T-cell (primary cell): Measurements from ENCODE around the gene NUP58. TPM values are rescaled to one million over a fixed set of nuclear protein-coding genes. Genes with fewer than 3 reads are reported as not detected.

ENCODE experiments used
- ATAC-seq, 4 experiments: fragments of 200-7000 bp in 3 of 4; fragments of 150-1000 bp in 1 of 4; cut with Tn5 transposase; replicated peaks in 1 of 4; 1 replicate in 3 of 4; 2 replicates in 1 of 4; pipeline ENCODE4 v1.10.0; 2021; ENCODE audit warnings: moderate library complexity in 3 of 4, mild to moderate bottlenecking in 2 of 4, moderate number of reproducible peaks in 1 of 4
- CTCF ChIA-PET, 2 donors: fragments of 300-600 bp; sonication (Branson Sonifier 250); formaldehyde crosslinking; loops; one replicate each; lab custom pipeline; 2022; ENCODE audit warnings: antibody characterized with exemption in 2 of 2; lab: Charles Lee
- POLR2A ChIA-PET, 2 donors: fragments of 300-600 bp; sonication (Branson Sonifier 250); formaldehyde crosslinking; loops; one replicate each; lab custom pipeline; 2022; ENCODE audit warnings: antibody characterized with exemption in 2 of 2; lab: Charles Lee
- DNase-seq, 35 experiments: peaks; one replicate each; pipeline versions ENCODE4 v3.0.0 to v3.0.0-alpha.2; 2013 to 2023
- H3K27ac ChIP-seq: one replicate; pipeline ENCODE4 v1.5.1; 2013; ENCODE audit warnings: low read length
- H3K27me3 ChIP-seq, 2 experiments: replicated peaks in 1 of 2; 1 replicate in 1 of 2; 2 replicates in 1 of 2; pipeline versions ENCODE4 v1.6.1 to v1.7.0; 2013; ENCODE audit warnings: low read length in 1 of 2, mixed read lengths in 1 of 2; ENCODE audit not compliant: control insufficient read depth in 2 of 2, insufficient read depth in 2 of 2; ENCODE audit errors: extremely low read depth in 1 of 2
- H3K36me3 ChIP-seq, 2 donors: 1 replicate in 1 of 2; 2 replicates in 1 of 2; pipeline versions ENCODE4 v1.6.1 to v1.7.0; 2013; ENCODE audit warnings: low read length in 1 of 2; ENCODE audit not compliant: control insufficient read depth in 2 of 2, insufficient read depth in 1 of 2; ENCODE audit errors: extremely low read depth in 1 of 2
- H3K4me1 ChIP-seq, 2 experiments: 1 replicate in 1 of 2; 2 replicates in 1 of 2; pipeline versions ENCODE4 v1.6.1 to v1.7.0; 2013; ENCODE audit warnings: low read length in 2 of 2, mixed read lengths in 1 of 2; ENCODE audit not compliant: insufficient read depth in 2 of 2, control insufficient read depth in 1 of 2; ENCODE audit errors: extremely low read depth in 1 of 2
- H3K4me3 ChIP-seq, 2 donors: 1 replicate in 1 of 2; 2 replicates in 1 of 2; pipeline versions ENCODE4 v1.5.1 to v1.7.0; 2013; ENCODE audit warnings: mild to moderate bottlenecking in 2 of 2, low read length in 1 of 2, moderate library complexity in 1 of 2; ENCODE audit not compliant: control insufficient read depth in 1 of 2; ENCODE audit errors: extremely low read depth in 1 of 2
- H3K9me3 ChIP-seq: 2 replicates; pipeline ENCODE4 v1.7.0; 2013
- H3K27ac Mint-ChIP-seq, 2 donors: one replicate each; pipeline ENCODE4 v1.8.0; 2020 to 2021; ENCODE audit warnings: mild to moderate bottlenecking in 2 of 2, mixed read lengths in 2 of 2
- H3K27me3 Mint-ChIP-seq, 2 donors: one replicate each; pipeline ENCODE4 v1.8.0; 2021 to 2022; ENCODE audit warnings: mixed read lengths in 2 of 2
- H3K36me3 Mint-ChIP-seq: one replicate; pipeline ENCODE4 v1.8.0; 2021; ENCODE audit warnings: mixed read lengths
- H3K4me1 Mint-ChIP-seq, 3 donors: one replicate each; pipeline ENCODE4 v1.8.0; 2020 to 2022; ENCODE audit warnings: mixed read lengths in 3 of 3, mild to moderate bottlenecking in 1 of 3
- H3K4me3 Mint-ChIP-seq, 3 donors: one replicate each; pipeline ENCODE4 v1.8.0; 2020 to 2022; ENCODE audit warnings: mild to moderate bottlenecking in 3 of 3, mixed read lengths in 3 of 3, moderate library complexity in 3 of 3
- H3K9me3 Mint-ChIP-seq, 3 donors: one replicate each; pipeline ENCODE4 v1.8.0; 2020 to 2022; ENCODE audit warnings: mixed read lengths in 3 of 3
- WGBS: methylation state at CpG from one replicate; pipeline ENCODE4 v1.1.5; 2013; ENCODE audit warnings: missing lambda C conversion rate; ENCODE audit not compliant: insufficient coverage; 5-methylcytosine and 5-hydroxymethylcytosine counted together
- total RNA-seq, 35 experiments: library from RNA in 6 of 35; stranded (reverse) in 6 of 35; fragments of 120-200 nt in 1 of 35; gene quantifications; one replicate each; pipeline versions ENCODE4 v1.2.1 to v1.2.4 and lab custom pipeline; 2013 to 2026

Gene NUP58
- total RNA-seq (10 to 100 TPM; 33.2 to 59.1 (median 37.3) TPM), total RNA-seq (lab: John Stamatoyannopoulos, UW) (68.6 to 413 (median 142) reads per million in 29 experiments)
- 40.4 TPM for total RNA-seq (2013)

- DNase-seq (peak; percentile 83 to 97 (median 92)), ATAC-seq (peak; percentile 98 to 100 (median 99))
- peaks cover 34 to 44% (median 40%) of the 10 kb centered on the region in 3 donors for H3K4me1 Mint-ChIP-seq
- H3K27ac ChIP-seq: peak within 1 kb of the TSS; percentile 93
- peak within 1 kb of the TSS; percentile 83 to 91 for H3K4me3 ChIP-seq
- peaks cover 12 to 16% of the 10 kb centered on the region in 2 experiments for H3K4me1 ChIP-seq
- H3K36me3 Mint-ChIP-seq: peaks cover 8% of the 10 kb centered on the region
- peaks cover 2 to 8% of the 10 kb centered on the region in 2 experiments for H3K27me3 ChIP-seq
- peaks cover 5 to 6% of the 10 kb centered on the region in 2 donors for H3K27me3 Mint-ChIP-seq
- no peaks in the 10 kb centered on the region for H3K9me3 Mint-ChIP-seq
- WGBS: under 1% methylated on average over 60 of the region's 64 CpGs
- H3K36me3 ChIP-seq: peaks cover 0 to 10% of the 10 kb centered on the region in 2 donors
- H3K4me3 Mint-ChIP-seq: peak within 1 kb of the TSS; percentile 88 to 91 (median 89)
- POLR2A ChIA-PET: interaction anchor here (0.6 to 1.2 kb wide), 5 partner anchors 9 to 987 kb away, joined by 3 to 8 read pairs (median 6); partner anchors contain the start of gene MTMR6 (in 1 of the 2)
- no peaks in the 10 kb centered on the region for H3K9me3 ChIP-seq
- CTCF ChIA-PET: interaction anchor here in 1 of 2 donors (1.0 to 3.6 kb wide), 2 partner anchors 14 kb away, joined by 3 to 13 read pairs; partner anchors contain the start of gene MTMR6
- peak within 1 kb of the TSS; percentile 93 to 94 for H3K27ac Mint-ChIP-seq
Measured at GRCh38 chr13:25301347-25302113, at the start of gene NUP58. NUP58 (plus strand) TSS chr13:25301625; CDS start chr13:25301774, 149 bp downstream.

DNA sequence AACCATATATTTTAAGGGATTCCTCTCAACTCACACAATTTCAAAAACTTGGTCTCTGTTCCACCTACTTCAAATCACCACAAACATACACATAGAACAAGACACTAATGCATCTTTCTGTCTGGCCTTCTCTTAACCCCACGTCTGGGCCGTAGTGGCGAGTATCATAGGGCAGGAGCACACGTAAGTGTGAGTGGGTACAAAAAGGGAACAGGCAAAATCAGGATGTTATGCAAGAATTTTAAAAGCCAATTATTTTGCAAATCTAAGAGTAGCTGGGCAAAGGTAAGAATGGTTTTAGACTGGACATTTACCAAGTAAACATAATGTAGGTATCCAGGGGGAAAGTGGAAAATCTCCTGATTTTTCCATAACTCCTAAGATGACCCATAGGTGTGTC lies 49.2 kb upstream of the NUP58 start:
- Histone ChIP-seq H3K27ac (no peak overlapping the region), H3K9me3 (no peaks in the 10 kb centered on the region), H3K36me3 (peaks cover 13 to 59% of the 10 kb centered on the region in 2 donors), H3K4me1 (no peaks in the 10 kb centered on the region), H3K27me3 (no peaks in the 10 kb centered on the region), H3K4me3 (no peak overlapping the region)
- 100% methylated on average over 4 of the region's 4 CpGs for WGBS
- Mint-ChIP-seq H3K4me3 (no peak overlapping the region), H3K36me3 (peaks cover 47% of the 10 kb centered on the region), H3K27me3 (no peaks in the 10 kb centered on the region), H3K4me1 (no peaks in the 10 kb centered on the region), H3K27ac (no peak overlapping the region), H3K9me3 (no peaks in the 10 kb centered on the region)
- CTCF ChIA-PET: no interaction called here
- POLR2A ChIA-PET: interaction anchor here in 1 of 2 donors (0.7 kb wide), 1 partner anchor 470 kb away, joined by 3 read pairs; no protein-coding TSS in a partner anchor
- DNase-seq: no peak
- ATAC-seq: no peak

GRCh38 chr13:25252752-25253151 lies 48.7 kb upstream of the NUP58 start:
- no peaks in the 10 kb centered on the region for H3K9me3 Mint-ChIP-seq
- no peak for ATAC-seq
- H3K36me3 Mint-ChIP-seq: peaks cover 51% of the 10 kb centered on the region
- no peaks in the 10 kb centered on the region for H3K9me3 ChIP-seq
- H3K4me3 Mint-ChIP-seq: no peak overlapping the region
- H3K27ac ChIP-seq: no peak overlapping the region
- WGBS: no CpG with 5 or more reads among the region's 2 CpGs
- H3K27ac Mint-ChIP-seq: no peak overlapping the region
- H3K4me1 Mint-ChIP-seq: no peaks in the 10 kb centered on the region
- no peak overlapping the region for H3K4me3 ChIP-seq
- H3K27me3 ChIP-seq: no peaks in the 10 kb centered on the region
- ChIA-PET CTCF (no interaction called here), POLR2A (interaction anchor here (0.7 to 1.0 kb wide), 2 partner anchors 54 to 471 kb away, joined by 3 read pairs; no protein-coding TSS in a partner anchor)
- H3K27me3 Mint-ChIP-seq: no peaks in the 10 kb centered on the region
- H3K36me3 ChIP-seq: peaks cover 13 to 63% of the 10 kb centered on the region in 2 donors
- H3K4me1 ChIP-seq: no peaks in the 10 kb centered on the region
- DNase-seq: no peak

DNA sequence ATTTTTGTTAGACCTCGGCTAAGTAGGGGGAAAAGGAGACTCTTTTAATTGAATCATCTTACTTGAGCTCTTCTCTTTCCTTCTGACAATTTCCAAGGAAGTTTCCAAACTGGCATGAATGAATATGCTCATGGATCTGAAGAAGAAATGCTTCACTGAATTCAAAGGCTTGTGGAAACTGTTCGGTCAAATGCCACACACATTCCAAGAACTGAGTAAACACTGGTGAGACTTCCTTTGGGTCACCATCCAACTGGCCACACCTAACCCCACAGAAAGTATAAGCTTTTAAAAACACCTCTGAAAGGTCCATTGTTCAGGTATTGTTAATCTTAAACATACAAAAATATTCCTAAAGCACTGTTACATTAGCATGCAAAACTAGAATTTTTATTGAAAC lies 47.7 kb upstream of the NUP58 start:
- no peaks in the 10 kb centered on the region for H3K9me3 Mint-ChIP-seq
- ChIA-PET CTCF (no interaction called here), POLR2A (interaction anchor here (0.5 to 1.2 kb wide), 4 partner anchors 25 to 53 kb away, joined by 3 to 9 read pairs (median 4); no protein-coding TSS in a partner anchor)
- H3K27ac Mint-ChIP-seq: no peak overlapping the region
- no peaks in the 10 kb centered on the region for H3K4me1 ChIP-seq
- ATAC-seq (no peak), DNase-seq (no peak)
- peaks cover 13 to 68% of the 10 kb centered on the region in 2 donors for H3K36me3 ChIP-seq
- H3K4me1 Mint-ChIP-seq: no peaks in the 10 kb centered on the region
- H3K27me3 Mint-ChIP-seq: no peaks in the 10 kb centered on the region
- no peak overlapping the region for H3K4me3 ChIP-seq
- H3K36me3 Mint-ChIP-seq: peaks cover 51% of the 10 kb centered on the region
- no peak overlapping the region for H3K4me3 Mint-ChIP-seq
- no peak overlapping the region for H3K27ac ChIP-seq
- no peaks in the 10 kb centered on the region for H3K9me3 ChIP-seq
- H3K27me3 ChIP-seq: no peaks in the 10 kb centered on the region
- no CpG with 5 or more reads among the region's 2 CpGs for WGBS

- Histone ChIP-seq H3K4me3 (no peak overlapping the region), H3K27me3 (no peaks in the 10 kb centered on the region), H3K9me3 (no peaks in the 10 kb centered on the region), H3K27ac (no peak overlapping the region), H3K36me3 (peaks cover 8 to 67% of the 10 kb centered on the region in 2 donors), H3K4me1 (no peaks in the 10 kb centered on the region)
- ATAC-seq (no peak), DNase-seq (no peak)
- Mint-ChIP-seq H3K4me3 (no peak overlapping the region), H3K27me3 (no peaks in the 10 kb centered on the region), H3K9me3 (no peaks in the 10 kb centered on the region), H3K36me3 (peaks cover 38% of the 10 kb centered on the region), H3K27ac (no peak overlapping the region), H3K4me1 (no peaks in the 10 kb centered on the region)
- ChIA-PET POLR2A (no interaction called here), CTCF (no interaction called here)
- no CpG with 5 or more reads among the region's 4 CpGs for WGBS
Measured at GRCh38 chr13:25262261-25262660, 39.2 kb upstream of the NUP58 start.

GRCh38 chr13:25266706-25267105 lies 34.7 kb upstream of the NUP58 start:
- CTCF ChIA-PET: interaction anchor here in 1 of 2 donors (1.3 kb wide), 1 partner anchor 20 kb away, joined by 4 read pairs; no protein-coding TSS in a partner anchor
- H3K4me1 ChIP-seq: no peaks in the 10 kb centered on the region
- no CpG with 5 or more reads among the region's 5 CpGs for WGBS
- peaks cover 13 to 14% (median 13%) of the 10 kb centered on the region in 3 donors for H3K4me1 Mint-ChIP-seq
- no peaks in the 10 kb centered on the region for H3K27me3 ChIP-seq
- H3K36me3 Mint-ChIP-seq: peaks cover 46% of the 10 kb centered on the region
- H3K27me3 Mint-ChIP-seq: no peaks in the 10 kb centered on the region
- DNase-seq (no peak), ATAC-seq (no peak)
- no peak overlapping the region for H3K27ac ChIP-seq
- no peak overlapping the region for H3K4me3 Mint-ChIP-seq
- H3K9me3 Mint-ChIP-seq: no peaks in the 10 kb centered on the region
- no peak overlapping the region for H3K27ac Mint-ChIP-seq
- H3K9me3 ChIP-seq: no peaks in the 10 kb centered on the region
- H3K4me3 ChIP-seq: no peak overlapping the region
- POLR2A ChIA-PET: no interaction called here
- H3K36me3 ChIP-seq: peaks cover 10 to 49% of the 10 kb centered on the region in 2 donors
